Measurements from ENCODE around the gene SEC22C.
"Not testable (repeated sequence)": the region's sequence is repeated elsewhere in the genome, so short reads cannot be mapped to it uniquely, and the experiment has no call there.

SEC22C gene

GRCh38 chr3:42581709-42582473 lies at the start of gene SEC22C:
Gene SEC22C, minus strand, starts transcription at chr3:42581967. Its CDS starts 12,921 bp downstream, at chr3:42569046.
- DNase-seq: peak; percentile 96

- no peak for DNase-seq
These were observed 31.7 kb upstream of the SEC22C start for GRCh38 chr3:42613462-42613861.

- DNase-seq: no peak
These were observed 31.2 kb upstream of the SEC22C start for GRCh38 chr3:42612928-42613327.

- no peak for DNase-seq
These were observed 30.4 kb upstream of the SEC22C start for GRCh38 chr3:42612217-42612616.

GRCh38 chr3:42610976-42611375 lies 29.2 kb upstream of the SEC22C start:
- DNase-seq: no peak

- no peak for DNase-seq
These were observed 26.8 kb upstream of the SEC22C start for GRCh38 chr3:42608581-42608980.

GRCh38 chr3:42605546-42606173 lies 23.9 kb upstream of the SEC22C start:
- DNase-seq: no peak

- DNase-seq: no peak
These were observed 21.2 kb upstream of the SEC22C start for GRCh38 chr3:42602961-42603360.

GRCh38 chr3:42601896-42602581 lies 20.3 kb upstream of the SEC22C start:
- no peak for DNase-seq

- DNase-seq: peak; percentile 64
These were observed 19.4 kb upstream of the SEC22C start for GRCh38 chr3:42600958-42601675.

- peak; percentile 99 for DNase-seq
These were observed 18.6 kb upstream of the SEC22C start, which contains the start of gene NKTR for GRCh38 chr3:42600111-42600957. Gene NKTR, plus strand, starts transcription at chr3:42600686. Its CDS starts 321 bp downstream, at chr3:42601007.

GRCh38 chr3:42597098-42597497 lies 15.3 kb upstream of the SEC22C start:
- not testable (repeated sequence) for DNase-seq

GRCh38 chr3:42595682-42596081 lies 13.9 kb upstream of the SEC22C start:
- DNase-seq: no peak

GRCh38 chr3:42593635-42594034 lies 11.9 kb upstream of the SEC22C start:
- DNase-seq: no peak

GRCh38 chr3:42591811-42592210 lies 10.0 kb upstream of the SEC22C start:
- DNase-seq: no peak

GRCh38 chr3:42590989-42591756 lies 9.4 kb upstream of the SEC22C start:
- DNase-seq: no peak

GRCh38 chr3:42589382-42590109 lies 7.8 kb upstream of the SEC22C start:
- no peak for DNase-seq

- DNase-seq: no peak
These were observed 6.9 kb upstream of the SEC22C start for GRCh38 chr3:42588625-42589024.

GRCh38 chr3:42582474-42583070 lies 805 bp upstream of the SEC22C start:
- no peak for DNase-seq

GRCh38 chr3:42581400-42581708 lies 413 bp downstream of the SEC22C start:
- DNase-seq: no peak

Data from stimulated activated CD4-positive, alpha-beta T cell treated with anti-CD3 and anti-CD28 coated beads, Interleukin-4, amount 100 ng/mL, for 24 hours (primary cell).